Measurements from ENCODE around the gene CSF2RB. TPM values are rescaled to one million over a fixed set of nuclear protein-coding genes. Genes with fewer than 3 reads are reported as not detected.
A peak's percentile ranks its signal among the peaks of the same experiment; 100 is the strongest.

CSF2RB gene
- total and polyA plus RNA-seq, 2 experiments from 2014 or later: 0.60 TPM; not detected in 1

- DNase-seq (ENCODE audit: low read depth in 1 of 2, low spot score in 1 of 2): no peak
- TF ChIP-seq CTCF (IDR thresholded peaks at IDR 0.05; ENCODE audit: low read depth, low read length): no peak
- Histone ChIP-seq H3K9me3 (ENCODE audit: low read depth) (no peaks in the 10 kb centered on the region), H3K4me1 (ENCODE audit: low read depth) (no peaks in the 10 kb centered on the region), H3K36me3 (no peaks in the 10 kb centered on the region), H3K27me3 (peaks cover 31% of the 10 kb centered on the region), H3K27ac (no peak overlapping the region), H3K4me3 (no peak overlapping the region)
Measured at GRCh38 chr22:36914390-36914752, 943 bp downstream of the CSF2RB start.

GRCh38 chr22:36916034-36916433 is 2.6 kb downstream of the CSF2RB start:
- H3K4me1 ChIP-seq (ENCODE audit: low read depth): no peaks in the 10 kb centered on the region
- H3K4me3 ChIP-seq: no peak overlapping the region
- TF ChIP-seq CTCF (IDR thresholded peaks at IDR 0.05; ENCODE audit: low read depth, low read length): no peak
- no peak overlapping the region for H3K27ac ChIP-seq
- H3K36me3 ChIP-seq: no peaks in the 10 kb centered on the region
- no peaks in the 10 kb centered on the region for H3K9me3 ChIP-seq (ENCODE audit: low read depth)
- DNase-seq (ENCODE audit: low read depth in 1 of 2, low spot score in 1 of 2): no peak
- peaks cover 19% of the 10 kb centered on the region for H3K27me3 ChIP-seq

- TF ChIP-seq CTCF (IDR thresholded peaks at IDR 0.05; ENCODE audit: low read depth, low read length): no peak
- Histone ChIP-seq H3K36me3 (no peaks in the 10 kb centered on the region), H3K27me3 (peaks cover 6% of the 10 kb centered on the region), H3K4me3 (no peak overlapping the region), H3K9me3 (ENCODE audit: low read depth) (no peaks in the 10 kb centered on the region), H3K27ac (no peak overlapping the region), H3K4me1 (ENCODE audit: low read depth) (no peaks in the 10 kb centered on the region)
- no peak for DNase-seq (ENCODE audit: low read depth in 1 of 2, low spot score in 1 of 2)
Measured at GRCh38 chr22:36918586-36919284, 5.3 kb downstream of the CSF2RB start.

GRCh38 chr22:36921309-36922104 is 8.1 kb downstream of the CSF2RB start:
- no peak overlapping the region for H3K27ac ChIP-seq
- H3K4me3 ChIP-seq: no peak overlapping the region
- H3K4me1 ChIP-seq (ENCODE audit: low read depth): no peaks in the 10 kb centered on the region
- peaks cover 6% of the 10 kb centered on the region for H3K27me3 ChIP-seq
- no peak for TF ChIP-seq CTCF (IDR thresholded peaks at IDR 0.05; ENCODE audit: low read depth, low read length)
- H3K36me3 ChIP-seq: no peaks in the 10 kb centered on the region
- no peak for DNase-seq (ENCODE audit: low read depth in 1 of 2, low spot score in 1 of 2)
- H3K9me3 ChIP-seq (ENCODE audit: low read depth): no peaks in the 10 kb centered on the region

- Histone ChIP-seq H3K36me3 (no peaks in the 10 kb centered on the region), H3K4me1 (ENCODE audit: low read depth) (no peaks in the 10 kb centered on the region), H3K27ac (no peak overlapping the region), H3K9me3 (ENCODE audit: low read depth) (no peaks in the 10 kb centered on the region), H3K4me3 (no peak overlapping the region), H3K27me3 (peaks cover 1% of the 10 kb centered on the region)
- TF ChIP-seq CTCF (IDR thresholded peaks at IDR 0.05; ENCODE audit: low read depth, low read length): peak; percentile 4
- DNase-seq (ENCODE audit: low read depth in 1 of 2, low spot score in 1 of 2): peak in 1 of 2 donors; percentile 54
Measured at GRCh38 chr22:36922105-36922608, 8.7 kb downstream of the CSF2RB start.

Data from cardiac muscle cell (in vitro differentiated cells and primary cell).